ENCODE measurements around the gene ERC2.

The ERC2 gene

DNA sequence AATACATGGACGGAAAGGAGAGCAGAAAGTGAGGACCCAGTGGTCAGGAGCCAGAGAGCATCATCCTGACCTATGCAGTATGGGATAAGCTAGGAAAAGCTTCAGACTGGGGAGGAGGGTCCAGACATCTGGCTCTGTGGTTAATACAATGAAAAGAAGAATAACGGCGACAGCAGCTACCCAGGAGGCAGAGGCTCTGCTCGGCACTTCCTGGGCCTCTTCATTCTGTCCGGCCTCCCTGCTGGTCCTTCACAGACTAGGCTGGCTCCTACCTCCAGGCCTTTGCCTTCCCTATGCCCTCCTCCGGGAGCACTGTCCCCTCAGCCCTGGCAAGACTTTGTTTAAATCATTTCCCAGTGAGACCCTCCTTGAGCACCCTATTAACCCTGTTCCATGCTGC, 922.3 kb downstream of the ERC2 start:
- no peaks in the 10 kb centered on the region for H3K27me3 Mint-ChIP-seq (ENCODE audit: low read depth)
- H3K9me3 Mint-ChIP-seq = peaks cover 5% of the 10 kb centered on the region
- H3K36me3 Mint-ChIP-seq (ENCODE audit: low read depth) = no peaks in the 10 kb centered on the region
- H3K27ac Mint-ChIP-seq = no peak overlapping the region
- no peaks in the 10 kb centered on the region for H3K4me1 Mint-ChIP-seq (ENCODE audit: low read depth)
- no peak overlapping the region for H3K4me3 Mint-ChIP-seq

DNA sequence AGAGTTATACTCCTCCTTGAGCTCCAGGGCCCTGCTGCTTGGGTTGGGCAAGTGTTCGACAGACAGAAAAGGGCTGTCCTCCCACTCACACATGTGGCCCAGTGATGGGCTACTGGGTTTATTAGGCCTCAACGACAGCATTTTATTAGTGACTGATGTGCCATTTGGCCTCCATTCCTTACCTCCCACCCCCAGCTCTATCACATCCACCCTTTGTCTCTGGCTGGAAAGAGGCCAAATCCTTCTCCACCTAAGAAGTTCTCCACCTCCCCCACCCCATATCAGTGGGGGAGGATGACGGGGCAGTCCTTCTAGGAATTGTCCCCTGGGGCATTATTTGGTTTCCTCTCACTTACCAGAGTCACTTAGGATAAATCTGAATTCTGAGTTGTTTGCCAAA, 924.0 kb downstream of the ERC2 start:
- no peak overlapping the region for H3K27ac Mint-ChIP-seq
- no peaks in the 10 kb centered on the region for H3K9me3 Mint-ChIP-seq
- H3K27me3 Mint-ChIP-seq (ENCODE audit: low read depth) = no peaks in the 10 kb centered on the region
- H3K4me3 Mint-ChIP-seq = no peak overlapping the region
- H3K4me1 Mint-ChIP-seq (ENCODE audit: low read depth) = no peaks in the 10 kb centered on the region
- no peaks in the 10 kb centered on the region for H3K36me3 Mint-ChIP-seq (ENCODE audit: low read depth)

DNA sequence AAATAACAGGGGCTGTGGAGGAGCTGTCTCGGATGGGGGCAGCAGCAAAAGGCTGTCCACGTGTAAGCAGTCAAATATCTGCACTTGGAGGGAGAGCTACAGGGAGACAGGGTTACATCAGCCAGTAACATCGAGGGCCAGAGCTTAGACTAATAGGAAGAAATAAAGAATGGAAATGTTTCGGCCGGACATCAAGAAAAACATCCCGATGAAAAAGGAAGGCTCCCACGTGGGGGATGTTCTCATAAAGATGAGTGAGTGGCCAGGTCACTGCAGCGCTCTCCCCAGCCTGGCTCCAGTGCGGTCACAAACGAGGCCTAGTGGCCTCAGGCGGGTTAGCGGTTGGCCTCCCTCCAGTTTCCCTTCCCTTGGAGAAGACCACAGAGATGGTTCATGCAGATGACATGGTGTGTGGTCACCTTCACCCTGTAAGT, 925.1 kb downstream of the ERC2 start:
- Mint-ChIP-seq H3K27ac (no peak overlapping the region), H3K27me3 (ENCODE audit: low read depth) (no peaks in the 10 kb centered on the region), H3K4me3 (no peak overlapping the region), H3K4me1 (ENCODE audit: low read depth) (no peaks in the 10 kb centered on the region), H3K9me3 (no peaks in the 10 kb centered on the region), H3K36me3 (ENCODE audit: low read depth) (no peaks in the 10 kb centered on the region)

DNA sequence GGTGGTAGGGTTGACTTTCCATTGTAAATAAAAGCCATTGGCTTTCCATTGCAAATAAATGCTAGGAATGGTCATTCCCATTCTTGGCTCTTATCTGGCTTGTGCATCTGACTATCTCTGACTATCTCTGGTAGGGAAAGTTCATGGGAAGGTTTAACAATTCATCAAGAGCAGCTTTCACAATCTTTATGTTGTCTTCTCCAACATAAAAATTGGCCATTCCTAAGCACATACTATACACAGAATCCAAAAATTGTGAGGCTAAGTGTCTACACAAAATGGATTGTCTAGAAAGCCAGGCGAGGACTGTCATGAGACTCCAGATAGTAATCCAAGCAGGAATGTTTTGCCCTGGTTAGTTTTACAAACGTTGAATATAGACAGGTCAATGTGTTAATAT, 926.8 kb downstream of the ERC2 start:
- no peak overlapping the region for H3K4me3 Mint-ChIP-seq
- H3K4me1 Mint-ChIP-seq (ENCODE audit: low read depth) = no peaks in the 10 kb centered on the region
- no peaks in the 10 kb centered on the region for H3K36me3 Mint-ChIP-seq (ENCODE audit: low read depth)
- H3K9me3 Mint-ChIP-seq = no peaks in the 10 kb centered on the region
- H3K27ac Mint-ChIP-seq = no peak overlapping the region
- H3K27me3 Mint-ChIP-seq (ENCODE audit: low read depth) = no peaks in the 10 kb centered on the region

DNA sequence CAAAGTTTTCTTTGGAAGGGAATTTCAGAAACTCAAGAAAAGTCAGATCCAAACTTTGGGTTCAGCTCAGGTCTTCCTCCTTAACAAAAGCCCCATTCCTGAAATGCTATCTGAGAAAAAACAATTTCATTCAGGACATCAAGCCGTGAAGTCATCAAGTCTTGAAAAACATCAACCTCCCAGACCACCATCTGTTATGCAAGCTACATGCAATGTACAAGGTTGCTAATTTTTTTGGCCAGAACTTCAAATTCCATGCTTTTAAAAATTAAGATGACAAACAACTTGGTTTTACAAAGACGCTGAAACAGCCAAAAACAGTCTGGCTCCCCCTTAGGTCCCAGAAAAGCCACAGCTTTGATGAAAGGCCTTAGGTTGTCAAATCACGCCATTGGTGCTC, 927.3 kb downstream of the ERC2 start:
- H3K36me3 Mint-ChIP-seq (ENCODE audit: low read depth) = no peaks in the 10 kb centered on the region
- no peak overlapping the region for H3K27ac Mint-ChIP-seq
- no peaks in the 10 kb centered on the region for H3K27me3 Mint-ChIP-seq (ENCODE audit: low read depth)
- no peaks in the 10 kb centered on the region for H3K4me1 Mint-ChIP-seq (ENCODE audit: low read depth)
- H3K4me3 Mint-ChIP-seq = no peak overlapping the region
- no peaks in the 10 kb centered on the region for H3K9me3 Mint-ChIP-seq

DNA sequence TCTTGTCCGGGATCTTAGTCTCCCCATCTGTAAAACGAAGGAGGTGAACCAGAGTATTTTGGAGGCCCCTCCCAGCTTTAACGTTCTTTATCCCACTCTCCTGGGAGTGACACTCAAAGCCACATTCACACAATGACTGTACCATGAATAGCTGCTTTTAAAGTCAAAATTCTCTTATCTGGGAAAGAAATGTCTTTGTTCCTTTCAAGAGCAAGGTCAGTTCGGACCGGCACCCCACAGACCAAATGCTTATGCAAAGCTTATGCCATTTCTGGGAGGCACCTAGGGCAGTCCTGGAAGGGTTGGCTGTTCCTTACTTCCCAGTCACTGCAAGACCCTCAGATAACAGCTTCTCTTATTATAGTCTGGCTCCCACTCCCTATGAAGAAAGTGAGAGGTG, 927.7 kb downstream of the ERC2 start:
- H3K4me3 Mint-ChIP-seq = no peak overlapping the region
- H3K4me1 Mint-ChIP-seq (ENCODE audit: low read depth) = no peaks in the 10 kb centered on the region
- no peaks in the 10 kb centered on the region for H3K27me3 Mint-ChIP-seq (ENCODE audit: low read depth)
- no peaks in the 10 kb centered on the region for H3K9me3 Mint-ChIP-seq
- H3K27ac Mint-ChIP-seq = no peak overlapping the region
- H3K36me3 Mint-ChIP-seq (ENCODE audit: low read depth) = no peaks in the 10 kb centered on the region

DNA sequence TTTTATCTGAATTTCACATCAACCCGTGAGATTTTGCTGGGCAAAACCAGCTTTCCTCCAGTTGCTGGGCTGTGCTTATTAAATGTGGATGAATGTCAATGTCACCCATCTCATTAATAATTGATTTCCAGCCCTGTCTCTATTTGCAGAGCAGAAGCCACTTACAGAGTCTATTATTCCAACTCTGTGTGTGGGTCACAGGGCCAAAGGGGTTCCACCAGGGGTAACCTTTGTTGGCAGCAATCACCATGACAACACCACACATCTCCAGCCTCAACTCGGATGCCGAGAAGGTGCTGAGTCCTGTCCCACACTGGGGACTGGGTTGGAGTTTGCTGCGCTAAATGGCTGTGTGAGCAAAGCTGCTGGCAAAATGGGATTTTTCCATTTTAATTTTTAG, 930.1 kb downstream of the ERC2 start:
- H3K4me1 Mint-ChIP-seq (ENCODE audit: low read depth) = no peaks in the 10 kb centered on the region

DNA sequence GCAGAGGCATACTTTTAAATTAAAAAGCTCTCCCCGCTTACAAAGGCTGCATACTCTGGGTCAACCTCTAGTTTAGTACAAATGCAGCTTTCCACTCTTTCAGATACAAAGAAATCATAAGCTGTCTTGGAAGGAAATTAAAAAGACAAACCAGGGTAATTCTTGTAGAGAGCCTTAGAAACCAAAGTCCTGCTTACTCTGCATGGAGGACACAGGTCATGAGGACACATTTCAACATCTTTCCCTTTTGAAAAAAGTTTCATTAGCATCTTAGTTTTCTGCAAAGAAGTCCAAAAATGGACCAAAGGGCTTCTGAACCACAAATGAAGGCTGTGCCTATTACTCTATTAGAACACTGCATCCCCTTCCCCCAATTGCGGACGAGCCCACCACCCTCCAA, 930.7 kb downstream of the ERC2 start:
- Mint-ChIP-seq H3K36me3 (ENCODE audit: low read depth) (no peaks in the 10 kb centered on the region), H3K4me3 (no peak overlapping the region), H3K27me3 (ENCODE audit: low read depth) (no peaks in the 10 kb centered on the region), H3K4me1 (ENCODE audit: low read depth) (no peaks in the 10 kb centered on the region), H3K27ac (no peak overlapping the region), H3K9me3 (no peaks in the 10 kb centered on the region)

More for the DNA sequence above, 930.1 kb downstream of the ERC2 start:
- H3K4me3 Mint-ChIP-seq = no peak overlapping the region
- no peaks in the 10 kb centered on the region for H3K27me3 Mint-ChIP-seq (ENCODE audit: low read depth)
- H3K9me3 Mint-ChIP-seq = no peaks in the 10 kb centered on the region
- H3K27ac Mint-ChIP-seq = no peak overlapping the region
- H3K36me3 Mint-ChIP-seq (ENCODE audit: low read depth) = no peaks in the 10 kb centered on the region

DNA sequence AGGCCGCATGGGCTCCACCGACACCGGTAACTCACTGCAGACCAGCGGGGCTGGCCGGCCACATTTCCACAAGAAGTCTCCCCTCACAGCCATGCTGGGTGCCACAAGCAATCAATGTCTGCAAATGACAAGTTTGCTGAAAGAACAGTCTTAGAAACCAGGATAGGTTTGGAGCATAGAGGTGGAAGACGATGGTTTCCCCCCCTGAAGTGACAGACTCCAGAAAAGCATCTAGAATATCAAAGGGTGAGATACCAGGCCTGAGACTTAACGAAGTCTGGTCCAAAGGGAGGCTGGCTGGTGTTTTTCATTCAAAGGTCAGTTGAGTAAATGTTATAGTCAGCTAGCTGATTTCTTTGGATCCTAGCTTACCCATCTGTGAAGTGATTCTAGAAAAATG, 931.1 kb downstream of the ERC2 start:
- Mint-ChIP-seq H3K4me3 (no peak overlapping the region), H3K27ac (no peak overlapping the region), H3K36me3 (ENCODE audit: low read depth) (no peaks in the 10 kb centered on the region), H3K27me3 (ENCODE audit: low read depth) (no peaks in the 10 kb centered on the region), H3K9me3 (no peaks in the 10 kb centered on the region), H3K4me1 (ENCODE audit: low read depth) (no peaks in the 10 kb centered on the region)

DNA sequence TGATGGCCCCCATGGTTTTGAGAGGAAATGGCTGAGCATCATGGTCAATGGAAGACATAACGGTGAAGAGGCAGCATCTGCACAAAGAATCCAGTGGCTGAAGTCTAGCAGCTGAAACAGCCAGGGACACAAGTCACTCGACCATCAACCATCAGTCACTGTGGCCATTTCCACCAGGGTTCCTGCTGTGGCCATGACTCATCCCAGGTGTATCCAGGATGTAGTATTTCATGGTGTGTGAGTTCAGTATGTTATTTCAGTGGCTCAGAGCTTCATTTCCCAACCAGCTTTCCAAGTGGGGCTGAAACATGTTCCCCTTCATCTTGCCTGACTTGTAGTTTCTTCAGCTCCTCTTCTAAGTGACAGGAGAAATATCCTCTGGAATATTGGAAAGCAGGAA, 933.4 kb downstream of the ERC2 start:
- no peaks in the 10 kb centered on the region for H3K27me3 Mint-ChIP-seq (ENCODE audit: low read depth)

DNA sequence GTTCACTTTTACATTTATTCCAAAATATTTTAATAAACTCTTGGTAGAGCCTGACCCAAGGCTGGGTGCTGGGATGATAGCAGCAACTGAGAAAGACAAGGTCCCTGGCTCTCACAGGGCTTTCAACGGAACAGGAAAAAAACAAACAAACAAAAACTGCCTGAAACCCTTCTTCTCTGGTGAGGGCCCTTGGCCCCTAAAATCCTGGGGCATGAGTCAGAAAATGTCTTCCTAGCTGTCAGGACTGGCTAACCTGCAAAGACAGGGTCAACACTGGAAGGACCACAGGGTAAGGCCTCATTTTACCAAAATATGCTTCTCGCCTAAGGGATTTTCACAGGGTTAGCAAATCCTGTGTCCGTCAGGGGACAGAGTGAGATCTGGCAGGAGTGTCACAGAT, 935.5 kb downstream of the ERC2 start:
- no peaks in the 10 kb centered on the region for H3K4me1 Mint-ChIP-seq (ENCODE audit: low read depth)

More for the DNA sequence above, 933.4 kb downstream of the ERC2 start:
- Mint-ChIP-seq H3K9me3 (no peaks in the 10 kb centered on the region), H3K27ac (no peak overlapping the region), H3K36me3 (ENCODE audit: low read depth) (no peaks in the 10 kb centered on the region), H3K4me1 (ENCODE audit: low read depth) (no peaks in the 10 kb centered on the region), H3K4me3 (no peak overlapping the region)

DNA sequence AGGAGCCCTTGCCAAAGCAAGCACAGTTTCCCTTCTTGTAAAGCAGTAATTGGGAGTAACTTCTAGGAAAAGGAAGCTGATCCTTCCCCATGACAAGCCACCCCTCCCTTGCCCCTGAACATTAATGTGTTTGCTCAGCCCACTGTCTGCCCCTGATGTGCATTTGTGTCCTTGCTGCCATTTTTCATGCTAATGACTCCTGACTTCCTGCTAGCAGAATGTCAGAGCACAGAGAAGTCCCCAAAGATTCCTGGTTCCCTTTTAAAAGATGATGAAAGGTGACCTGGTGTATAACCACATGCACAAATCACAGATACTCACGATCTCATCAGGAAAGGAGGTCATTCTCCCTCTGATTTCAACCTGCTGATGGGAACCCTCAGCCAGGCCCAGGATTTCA, 936.9 kb downstream of the ERC2 start:
- Mint-ChIP-seq H3K9me3 (no peaks in the 10 kb centered on the region), H3K27me3 (ENCODE audit: low read depth) (no peaks in the 10 kb centered on the region), H3K4me1 (ENCODE audit: low read depth) (no peaks in the 10 kb centered on the region), H3K36me3 (ENCODE audit: low read depth) (no peaks in the 10 kb centered on the region), H3K4me3 (no peak overlapping the region), H3K27ac (no peak overlapping the region)

More for the DNA sequence above, 935.5 kb downstream of the ERC2 start:
- Mint-ChIP-seq H3K9me3 (no peaks in the 10 kb centered on the region), H3K27me3 (ENCODE audit: low read depth) (no peaks in the 10 kb centered on the region), H3K36me3 (ENCODE audit: low read depth) (no peaks in the 10 kb centered on the region), H3K27ac (no peak overlapping the region), H3K4me3 (no peak overlapping the region)

DNA sequence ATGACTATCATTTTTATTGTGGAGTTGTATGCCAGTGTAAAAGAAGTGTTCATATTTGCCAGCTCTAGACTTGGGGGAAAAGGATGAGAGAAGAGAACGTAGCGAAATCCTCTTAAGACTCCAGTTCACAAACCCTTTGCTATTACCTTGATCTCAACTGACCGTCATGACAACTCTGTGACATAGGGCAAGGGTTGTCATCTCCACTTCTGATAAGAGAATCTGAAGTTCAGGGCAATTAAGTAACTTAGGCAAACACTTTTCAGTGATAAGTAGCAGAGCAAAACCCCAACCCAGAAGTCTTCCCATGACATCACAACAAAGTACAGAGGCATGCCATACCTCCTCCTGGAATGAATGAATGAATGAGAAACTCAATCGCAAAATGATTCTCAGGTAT, 940.9 kb downstream of the ERC2 start:
- Mint-ChIP-seq H3K36me3 (ENCODE audit: low read depth) (no peaks in the 10 kb centered on the region), H3K9me3 (no peaks in the 10 kb centered on the region)

DNA sequence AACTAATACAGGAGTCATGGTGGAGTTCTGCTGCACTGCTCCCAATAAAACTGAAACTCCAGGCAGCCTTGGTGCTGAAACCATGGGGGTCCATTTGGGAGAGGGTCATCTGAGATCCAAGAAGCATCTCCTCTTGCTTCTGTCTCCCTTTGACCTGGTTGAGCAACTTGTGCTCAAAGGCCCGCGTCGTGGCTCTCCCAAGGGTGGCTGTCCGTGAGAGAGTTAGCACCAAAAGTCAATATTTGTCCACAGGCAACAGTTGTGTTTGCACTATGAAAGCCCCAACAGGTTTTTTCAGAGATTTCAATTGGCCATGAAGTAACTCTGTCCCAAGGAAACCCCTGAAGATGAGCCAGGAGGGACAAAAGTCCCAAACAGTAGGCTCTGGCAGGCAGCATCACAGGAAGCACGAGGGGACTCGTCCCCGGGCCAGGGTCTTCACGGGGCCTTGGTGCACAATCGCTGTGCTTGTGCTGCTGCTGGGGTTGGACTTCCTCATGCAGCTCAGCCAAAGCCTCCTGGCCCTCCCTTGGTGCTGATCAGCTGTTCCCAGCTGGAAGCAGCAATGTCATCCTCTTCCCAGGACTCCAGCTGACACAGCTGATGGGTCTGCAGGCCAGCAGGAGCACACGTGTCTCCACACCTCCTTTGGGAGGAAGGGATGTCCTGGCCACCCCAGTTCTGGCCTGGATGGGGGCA, 941.8 kb downstream of the ERC2 start:
- Mint-ChIP-seq H3K4me3 (no peak overlapping the region), H3K27ac (no peak overlapping the region), H3K36me3 (ENCODE audit: low read depth) (no peaks in the 10 kb centered on the region), H3K9me3 (no peaks in the 10 kb centered on the region), H3K4me1 (ENCODE audit: low read depth) (no peaks in the 10 kb centered on the region), H3K27me3 (ENCODE audit: low read depth) (no peaks in the 10 kb centered on the region)

More for the DNA sequence above, 940.9 kb downstream of the ERC2 start:
- Mint-ChIP-seq H3K4me3 (no peak overlapping the region), H3K27me3 (ENCODE audit: low read depth) (no peaks in the 10 kb centered on the region), H3K27ac (no peak overlapping the region), H3K4me1 (ENCODE audit: low read depth) (no peaks in the 10 kb centered on the region)

DNA sequence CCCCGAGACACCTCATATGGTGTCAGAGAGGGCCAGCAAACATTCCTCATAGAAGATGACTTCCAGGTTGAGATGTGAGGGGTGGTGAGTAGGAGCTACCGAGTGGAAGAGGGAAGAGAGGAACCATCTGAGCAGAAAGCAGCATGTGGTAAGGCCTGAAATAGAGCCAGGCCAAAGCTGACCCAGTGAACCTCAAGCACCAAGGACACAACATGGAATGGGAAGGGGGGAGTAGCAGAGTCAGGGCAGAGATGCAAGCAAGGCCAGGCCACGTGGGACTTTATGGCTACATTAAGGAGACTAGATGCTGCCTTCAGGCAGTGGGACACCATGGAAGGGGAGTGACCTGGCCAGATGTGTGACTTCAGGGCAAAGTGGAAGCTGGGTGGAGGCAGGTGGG, 942.8 kb downstream of the ERC2 start:
- H3K4me1 Mint-ChIP-seq (ENCODE audit: low read depth) = no peaks in the 10 kb centered on the region
- H3K9me3 Mint-ChIP-seq = no peaks in the 10 kb centered on the region
- no peaks in the 10 kb centered on the region for H3K27me3 Mint-ChIP-seq (ENCODE audit: low read depth)
- no peak overlapping the region for H3K4me3 Mint-ChIP-seq
- H3K36me3 Mint-ChIP-seq (ENCODE audit: low read depth) = no peaks in the 10 kb centered on the region
- H3K27ac Mint-ChIP-seq = no peak overlapping the region

Measured in T-helper 1 cell treated with Interleukin-12 subunit alpha and Interleukin-12 subunit beta and Interleukin-4 antibody, amounts not matched to agents 30 μg/mL and 1 μg/mL, for 36 hours (primary cell).